Prostate gland (tissue), 2 donors: ENCODE data around the gene GAB2. TPM values are rescaled to one million over a fixed set of nuclear protein-coding genes. Genes with fewer than 3 reads are reported as not detected.
"Not testable (repeated sequence)": the region's sequence is repeated elsewhere in the genome, so short reads cannot be mapped to it uniquely, and the experiment has no call there.

Experiments used
- DNase-seq: peaks from one replicate; pipeline ENCODE4 v3.0.0-alpha.2; 2019; ENCODE audit warnings: low spot score
- H3K27ac ChIP-seq, 2 donors: fragments of 200-600 bp; sonication (generic); 2 replicates each; pipeline ENCODE4 v1.5.1; 2017 to 2019
- H3K27me3 ChIP-seq: fragments of 200-600 bp; sonication (generic); replicated peaks from 2 replicates; pipeline ENCODE4 v1.5.1; 2019; ENCODE audit not compliant: insufficient read depth
- H3K36me3 ChIP-seq, 2 donors: fragments of 200-600 bp; sonication (generic); 1 replicate in 1 of 2; 2 replicates in 1 of 2; pipeline versions ENCODE4 v1.5.1 to v1.8.1; 2017 to 2019
- H3K4me1 ChIP-seq: fragments of 200-600 bp; sonication (generic); replicated peaks from 2 replicates; pipeline ENCODE4 v1.5.1; 2019
- H3K4me3 ChIP-seq, 2 donors: fragments of 200-600 bp; sonication (generic); 2 replicates each; pipeline ENCODE4 v1.5.1; 2017 to 2019
- H3K9me3 ChIP-seq: fragments of 200-600 bp; sonication (generic); 2 replicates; pipeline ENCODE4 v1.5.1; 2017
- CTCF ChIP-seq, 4 experiments: fragments of 200-600 bp in 2 of 4; fragments of 450-650 bp in 2 of 4; sonication (generic) in 2 of 4; IDR thresholded peaks; 1 replicate in 3 of 4; 2 replicates in 1 of 4; pipeline ENCODE4 v1.5.1; 2016 to 2019; ENCODE audit warnings: antibody characterized with exemption in 4 of 4, mild to moderate bottlenecking in 2 of 4, moderate library complexity in 2 of 4
- POLR2A ChIP-seq: fragments of 450-650 bp; IDR thresholded peaks from one replicate; pipeline ENCODE4 v1.6.1; 2016; ENCODE audit warnings: antibody characterized with exemption, mild to moderate bottlenecking
- POLR2AphosphoS5 ChIP-seq: sonication (generic); formaldehyde crosslinking; IDR thresholded peaks from one replicate; pipeline ENCODE4 v1.6.1; 2017; ENCODE audit warnings: antibody characterized with exemption
- WGBS: methylation state at CpG from one replicate; pipeline ENCODE4 v1.1.5; 2018; 5-methylcytosine and 5-hydroxymethylcytosine counted together
- intact Hi-C: fragments of 100-400 bp; cut with DNase I; formaldehyde crosslinking; loops from one replicate; pipeline ENCODE4 v1.14.2; 2022
- total RNA-seq, 2 donors: library from RNA; depleted of rRNA; stranded (reverse); fragments of >200 nt; gene quantifications; one replicate each; pipeline ENCODE4 v1.1.0, GENCODE V29; 2016

Gene GAB2
- total RNA-seq, 2 donors from 2014 or later: 7.4 to 12.8 TPM

- Histone ChIP-seq H3K4me3 (no peak overlapping the region), H3K4me1 (no peaks in the 10 kb centered on the region), H3K27ac (no peak overlapping the region), H3K36me3 (no peaks in the 10 kb centered on the region), H3K27me3 (no peaks in the 10 kb centered on the region), H3K9me3 (no peaks in the 10 kb centered on the region)
- WGBS: 80% methylated on average over 2 of the region's 2 CpGs
- intact Hi-C loops: no loop called here
- TF ChIP-seq POLR2AphosphoS5: no peak
- no peak for TF ChIP-seq CTCF (IDR thresholded peaks at IDR 0.05)
- TF ChIP-seq POLR2A: no peak
- no peak for DNase-seq
These were observed 56.4 kb downstream of the GAB2 start for GRCh38 chr11:78361228-78361627.

- no peak for TF ChIP-seq CTCF (IDR thresholded peaks at IDR 0.05)
- TF ChIP-seq POLR2AphosphoS5: no peak
- no peak for TF ChIP-seq POLR2A
- intact Hi-C loops: no loop called here
- Histone ChIP-seq H3K9me3 (no peaks in the 10 kb centered on the region), H3K27ac (no peak overlapping the region), H3K36me3 (no peaks in the 10 kb centered on the region), H3K4me1 (no peaks in the 10 kb centered on the region), H3K27me3 (no peaks in the 10 kb centered on the region), H3K4me3 (no peak overlapping the region)
- 58% methylated on average over 3 of the region's 3 CpGs for WGBS
- no peak for DNase-seq
These were observed 57.7 kb downstream of the GAB2 start for GRCh38 chr11:78359921-78360320.

GRCh38 chr11:78357924-78358323, 59.7 kb downstream of the GAB2 start:
- H3K9me3 ChIP-seq, H3K4me3 ChIP-seq, DNase-seq, intact Hi-C loops, H3K27me3 ChIP-seq, H3K27ac ChIP-seq, H3K4me1 ChIP-seq, H3K36me3 ChIP-seq: not testable (repeated sequence)
- WGBS: 96% methylated on average over 3 of the region's 3 CpGs

GRCh38 chr11:78357425-78357824, 60.2 kb downstream of the GAB2 start:
- WGBS: 81% methylated on average over 1 of the region's 1 CpG
- H3K27me3 ChIP-seq, intact Hi-C loops, H3K4me3 ChIP-seq, H3K36me3 ChIP-seq, H3K27ac ChIP-seq, H3K9me3 ChIP-seq, DNase-seq, H3K4me1 ChIP-seq: not testable (repeated sequence)

- H3K36me3 ChIP-seq, H3K4me1 ChIP-seq, H3K4me3 ChIP-seq, H3K9me3 ChIP-seq, intact Hi-C loops, H3K27me3 ChIP-seq, DNase-seq, H3K27ac ChIP-seq: not testable (repeated sequence)
- WGBS: 90% methylated on average over 3 of the region's 3 CpGs
These were observed 61.9 kb downstream of the GAB2 start for GRCh38 chr11:78355742-78356141.

- no peak overlapping the region for H3K4me3 ChIP-seq
- intact Hi-C loops: no loop called here
These were observed 62.3 kb downstream of the GAB2 start for GRCh38 chr11:78355309-78355705.

More at GRCh38 chr11:78355309-78355705, 62.3 kb downstream of the GAB2 start:
- no peak for DNase-seq
- no peaks in the 10 kb centered on the region for H3K27me3 ChIP-seq
- 93% methylated on average over 6 of the region's 6 CpGs for WGBS
- TF ChIP-seq POLR2AphosphoS5 (no peak), POLR2A (no peak), CTCF (IDR thresholded peaks at IDR 0.05) (no peak)
- H3K9me3 ChIP-seq: no peaks in the 10 kb centered on the region
- H3K4me1 ChIP-seq: no peaks in the 10 kb centered on the region
- no peaks in the 10 kb centered on the region for H3K36me3 ChIP-seq
- H3K27ac ChIP-seq: no peak overlapping the region
